IPS-15b (cell line): ENCODE results near the gene AOPEP.

ENCODE experiments used
- H3K27me3 ChIP-seq: one replicate; pipeline ENCODE4 v1.6.1; 2013; ENCODE audit warnings: low read length; ENCODE audit not compliant: control insufficient read depth, insufficient read depth
- H3K36me3 ChIP-seq: one replicate; pipeline ENCODE4 v1.6.1; 2013; ENCODE audit warnings: low read length; ENCODE audit not compliant: control insufficient read depth, insufficient read depth
- H3K4me1 ChIP-seq: one replicate; pipeline ENCODE4 v1.6.1; 2013; ENCODE audit warnings: mild to moderate bottlenecking, low read length; ENCODE audit not compliant: control insufficient read depth, insufficient read depth
- H3K4me3 ChIP-seq: one replicate; pipeline ENCODE4 v1.5.1; 2013; ENCODE audit warnings: low read depth, low read length
- H3K9ac ChIP-seq: one replicate; pipeline ENCODE4 v1.6.1; 2013; ENCODE audit warnings: low read depth, mild to moderate bottlenecking, low read length
- H3K9me3 ChIP-seq: one replicate; pipeline ENCODE4 v1.6.1; 2013; ENCODE audit warnings: mild to moderate bottlenecking, low read length; ENCODE audit not compliant: control insufficient read depth, insufficient read depth

The AOPEP gene

GRCh38 chr9:95083086-95083768 lies 356.7 kb downstream of the AOPEP start:
- Histone ChIP-seq H3K4me1 (no peaks in the 10 kb centered on the region), H3K9ac (no peak overlapping the region), H3K36me3 (peaks cover 6% of the 10 kb centered on the region)

DNA sequence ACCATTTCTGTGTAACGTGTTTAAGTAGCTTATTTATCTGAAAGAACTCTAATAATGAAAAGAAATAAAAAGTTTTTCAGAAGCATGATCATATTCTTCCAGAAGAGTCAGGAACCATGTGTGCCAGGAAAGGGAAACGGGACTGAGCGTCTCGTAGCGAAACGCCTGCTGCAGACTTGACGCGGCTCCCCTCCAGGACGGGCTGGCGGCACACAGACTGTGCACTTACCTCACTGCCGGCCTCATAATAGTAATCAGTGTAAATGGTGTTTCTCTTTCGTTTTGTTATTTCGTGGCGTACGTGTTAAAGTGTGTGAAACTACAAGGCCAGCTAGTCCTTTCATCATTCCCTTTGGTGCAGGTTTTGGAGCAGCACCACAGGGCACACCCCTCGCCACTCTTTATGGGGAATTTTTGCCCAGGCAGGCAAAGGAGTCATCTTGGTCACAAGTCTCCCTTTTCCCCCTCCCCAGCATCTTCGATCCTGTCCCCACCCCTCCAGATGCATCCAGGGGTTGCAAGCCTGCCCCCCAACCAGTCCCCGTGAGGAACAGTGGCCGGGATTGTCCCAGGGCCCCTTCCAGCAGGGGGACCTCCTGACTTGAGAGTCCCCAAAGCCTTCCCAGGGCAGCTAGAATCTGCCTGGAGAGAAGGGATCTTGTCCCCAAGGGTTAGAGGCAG lies 357.9 kb downstream of the AOPEP start:
- Histone ChIP-seq H3K9ac (no peak overlapping the region), H3K4me1 (no peaks in the 10 kb centered on the region), H3K36me3 (peaks cover 6% of the 10 kb centered on the region), H3K9me3 (no peaks in the 10 kb centered on the region), H3K27me3 (no peaks in the 10 kb centered on the region), H3K4me3 (no peak overlapping the region)

More at GRCh38 chr9:95083086-95083768, 356.7 kb downstream of the AOPEP start:
- Histone ChIP-seq H3K4me3 (no peak overlapping the region), H3K27me3 (no peaks in the 10 kb centered on the region), H3K9me3 (no peaks in the 10 kb centered on the region)

DNA sequence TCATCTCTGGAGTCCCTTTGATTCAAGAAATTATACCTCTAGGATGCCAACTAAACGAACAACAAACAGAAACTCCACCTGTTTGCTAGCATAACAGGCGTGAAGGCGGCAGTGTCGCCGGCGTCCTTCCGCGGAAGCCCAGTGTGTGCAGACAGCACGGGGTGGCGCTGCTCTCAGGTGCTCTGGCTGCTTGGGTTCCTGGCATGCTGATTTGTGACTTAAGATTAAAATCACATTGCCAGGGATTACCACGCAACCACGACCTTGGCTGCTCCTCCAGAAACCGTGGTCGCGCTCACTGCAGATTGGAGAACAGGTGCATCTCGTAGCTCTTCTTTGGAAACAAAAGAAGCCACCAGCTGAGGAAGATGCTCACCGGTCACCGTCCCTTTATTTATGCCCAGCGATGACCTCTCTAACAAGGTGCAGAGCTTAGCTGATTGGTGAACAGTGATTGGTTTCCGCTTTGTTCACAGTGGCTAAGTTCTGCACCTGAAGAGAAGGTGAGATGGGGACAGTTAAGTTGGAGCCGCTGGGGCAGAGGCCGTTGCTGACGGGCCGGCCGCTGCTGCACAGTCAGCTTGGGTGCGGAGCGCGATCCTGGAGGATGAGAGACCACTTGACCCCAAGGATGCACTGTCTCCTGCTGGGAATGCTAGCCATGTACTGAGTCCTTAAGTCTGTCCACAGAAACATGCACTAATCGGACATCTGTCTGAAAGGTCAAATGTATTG lies 358.7 kb downstream of the AOPEP start:
- Histone ChIP-seq H3K4me1 (no peaks in the 10 kb centered on the region), H3K9me3 (no peaks in the 10 kb centered on the region), H3K27me3 (no peaks in the 10 kb centered on the region), H3K9ac (no peak overlapping the region), H3K4me3 (no peak overlapping the region), H3K36me3 (peaks cover 6% of the 10 kb centered on the region)

DNA sequence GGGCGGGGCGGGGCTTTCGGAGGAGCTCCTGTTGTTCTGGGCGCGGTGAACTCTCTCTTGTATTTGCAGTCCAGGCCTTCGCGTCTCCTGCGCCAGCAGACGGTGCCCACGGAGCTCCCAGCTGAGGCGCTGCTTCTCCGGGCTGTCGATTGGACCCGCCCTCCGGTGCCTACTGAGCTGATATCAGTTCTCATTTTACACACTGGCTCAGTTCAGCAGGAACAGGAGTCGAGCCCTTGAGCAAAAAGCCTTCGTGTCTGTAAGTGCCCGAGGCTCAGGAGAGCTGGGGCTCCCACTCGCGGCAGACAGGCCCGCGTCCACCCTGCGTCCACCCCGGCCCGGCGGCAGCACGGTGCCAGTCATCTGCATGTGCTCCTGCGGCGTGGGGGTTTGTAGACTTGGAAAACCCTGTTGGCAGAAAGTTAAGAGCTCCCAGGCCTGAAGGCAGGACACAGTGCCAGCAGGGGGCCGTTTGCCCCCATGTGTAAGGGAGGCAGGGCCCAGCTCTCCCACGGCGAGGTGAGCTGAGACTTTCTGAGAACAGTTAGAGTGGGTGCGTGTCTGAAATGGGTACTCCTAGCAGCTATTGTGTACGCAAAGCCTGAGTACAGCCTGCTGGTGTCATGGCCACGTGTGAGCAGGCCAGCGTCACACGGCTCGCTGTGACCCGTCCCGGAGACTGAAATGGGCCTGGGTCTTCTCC lies 359.5 kb downstream of the AOPEP start:
- H3K36me3 ChIP-seq = peaks cover 6% of the 10 kb centered on the region

GRCh38 chr9:95086564-95086955 lies 360.1 kb downstream of the AOPEP start:
- no peak overlapping the region for H3K9ac ChIP-seq
- H3K27me3 ChIP-seq = no peaks in the 10 kb centered on the region
- peaks cover 6% of the 10 kb centered on the region for H3K36me3 ChIP-seq
- no peaks in the 10 kb centered on the region for H3K9me3 ChIP-seq
- no peak overlapping the region for H3K4me3 ChIP-seq
- H3K4me1 ChIP-seq = no peaks in the 10 kb centered on the region

More for the DNA sequence above, 359.5 kb downstream of the AOPEP start:
- Histone ChIP-seq H3K4me3 (no peak overlapping the region), H3K9me3 (no peaks in the 10 kb centered on the region), H3K9ac (no peak overlapping the region), H3K27me3 (no peaks in the 10 kb centered on the region), H3K4me1 (no peaks in the 10 kb centered on the region)

- no peaks in the 10 kb centered on the region for H3K4me1 ChIP-seq
- H3K36me3 ChIP-seq = peaks cover 6% of the 10 kb centered on the region
- H3K9ac ChIP-seq = no peak overlapping the region
- H3K4me3 ChIP-seq = no peak overlapping the region
- H3K27me3 ChIP-seq = no peaks in the 10 kb centered on the region
- H3K9me3 ChIP-seq = no peaks in the 10 kb centered on the region
These were observed 361.3 kb downstream of the AOPEP start for GRCh38 chr9:95087659-95088242.

GRCh38 chr9:95088421-95089161 lies 362.1 kb downstream of the AOPEP start:
- no peak overlapping the region for H3K4me3 ChIP-seq
- peaks cover under 1% of the 10 kb centered on the region for H3K36me3 ChIP-seq
- no peaks in the 10 kb centered on the region for H3K9me3 ChIP-seq
- no peak overlapping the region for H3K9ac ChIP-seq
- no peaks in the 10 kb centered on the region for H3K4me1 ChIP-seq
- no peaks in the 10 kb centered on the region for H3K27me3 ChIP-seq

DNA sequence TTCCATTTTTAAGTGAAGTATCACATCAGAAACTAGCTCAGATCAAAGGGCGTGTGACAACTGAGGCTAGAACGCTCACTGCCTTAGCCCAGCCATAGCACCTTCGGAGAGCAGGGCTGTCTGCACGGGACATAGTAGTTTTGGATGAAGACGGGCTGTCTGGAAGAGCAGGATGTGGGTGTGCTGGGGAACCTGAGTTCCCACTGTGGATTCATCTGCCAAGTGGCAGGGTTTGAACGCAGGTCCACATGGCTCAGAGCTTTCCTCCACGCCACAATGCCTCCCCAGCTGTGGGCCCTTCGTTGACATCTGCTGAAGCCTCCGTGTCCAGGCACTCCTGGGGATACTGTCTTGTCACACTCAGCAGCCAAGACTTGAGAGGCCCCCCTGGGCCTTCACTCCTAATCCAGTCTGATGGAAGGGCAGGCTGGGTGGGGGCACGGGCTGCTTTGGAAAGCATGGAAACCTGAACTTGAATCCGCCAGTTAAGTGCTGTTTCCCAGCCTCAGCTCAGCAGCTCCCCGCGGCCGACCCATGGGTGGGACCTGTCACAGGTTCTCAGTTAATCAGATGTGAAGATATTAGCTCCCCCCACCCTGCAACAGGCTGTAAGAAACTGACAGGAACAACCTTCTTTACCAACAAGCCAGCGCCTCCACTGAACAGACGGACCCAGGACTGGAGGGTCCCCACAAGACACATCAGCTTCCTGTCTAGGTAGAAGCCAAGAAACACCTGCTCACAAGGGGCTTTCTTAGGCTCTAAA lies 362.9 kb downstream of the AOPEP start:
- H3K36me3 ChIP-seq = no peaks in the 10 kb centered on the region
- no peak overlapping the region for H3K4me3 ChIP-seq
- H3K27me3 ChIP-seq = no peaks in the 10 kb centered on the region
- no peaks in the 10 kb centered on the region for H3K4me1 ChIP-seq
- no peak overlapping the region for H3K9ac ChIP-seq
- H3K9me3 ChIP-seq = no peaks in the 10 kb centered on the region

DNA sequence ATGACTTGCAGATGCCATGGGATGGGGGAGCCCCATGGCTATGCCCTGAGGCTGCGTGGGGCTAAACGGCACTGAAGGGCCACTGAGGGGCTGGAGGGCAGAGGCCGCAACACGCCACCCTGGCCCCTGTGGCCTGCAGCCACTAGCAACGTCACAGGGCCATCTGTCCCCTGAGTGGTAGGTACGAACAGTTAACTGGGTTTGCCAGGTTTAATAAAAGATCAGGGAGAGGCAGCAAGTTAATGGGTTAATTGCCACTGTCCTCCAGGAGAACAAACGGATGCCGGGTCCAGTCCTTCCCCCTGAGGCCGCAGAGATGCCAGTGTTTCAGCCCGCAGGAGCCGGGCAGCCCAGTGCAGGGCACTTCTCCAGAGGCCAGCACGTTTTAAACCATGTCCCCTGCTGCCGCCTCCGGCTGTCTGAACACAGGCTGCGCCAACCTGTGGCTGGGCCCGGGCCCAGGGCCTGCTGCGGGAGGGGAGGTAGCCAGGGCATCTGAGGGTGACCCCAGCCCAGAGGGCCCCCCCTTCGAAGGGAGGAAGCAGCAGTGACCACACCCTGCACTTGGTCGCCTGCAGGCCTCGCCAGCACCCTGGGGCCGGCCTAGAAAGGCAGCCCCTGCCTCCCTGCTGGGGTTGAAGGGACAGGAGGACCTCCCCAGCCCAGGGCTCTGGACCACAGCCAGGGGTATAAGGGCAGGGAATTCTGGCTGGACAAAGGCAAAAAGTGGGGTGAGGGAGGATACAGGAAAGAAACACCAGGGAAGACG lies 363.7 kb downstream of the AOPEP start:
- no peaks in the 10 kb centered on the region for H3K36me3 ChIP-seq
- no peaks in the 10 kb centered on the region for H3K4me1 ChIP-seq
- peak overlapping the region; percentile 5 for H3K9ac ChIP-seq
- no peak overlapping the region for H3K4me3 ChIP-seq
- no peaks in the 10 kb centered on the region for H3K9me3 ChIP-seq
- H3K27me3 ChIP-seq = no peaks in the 10 kb centered on the region
